GM21723 (cell line): ENCODE results near the gene CRB3.
A peak's percentile ranks its signal among the peaks of the same experiment; 100 is the strongest.

Experiments used
- ATAC-seq: cut with Tn5 transposase; IDR thresholded peaks from one replicate; pipeline ENCODE4 v1.9.1; 2021; ENCODE audit warnings: mild to moderate bottlenecking, moderate library complexity; ENCODE audit not compliant: unreplicated experiment

The CRB3 gene

GRCh38 chr19:6431891-6432290, 32.2 kb upstream of the CRB3 start:
- no peak for ATAC-seq

- ATAC-seq: no peak
Observed at GRCh38 chr19:6433165-6433564, 30.9 kb upstream of the CRB3 start.

GRCh38 chr19:6433663-6434062, 30.4 kb upstream of the CRB3 start, which contains the start of gene SLC25A41:
Gene SLC25A41, minus strand, starts transcription at chr19:6433763. Its CDS starts 70 bp downstream, at chr19:6433693.
- no peak for ATAC-seq

- ATAC-seq: no peak
Observed at GRCh38 chr19:6439743-6440142, 24.3 kb upstream of the CRB3 start.

- no peak for ATAC-seq
Observed at GRCh38 chr19:6440905-6441304, 23.2 kb upstream of the CRB3 start.

- no peak for ATAC-seq
Observed at GRCh38 chr19:6442087-6442688, 21.9 kb upstream of the CRB3 start.

GRCh38 chr19:6443986-6444385, 20.1 kb upstream of the CRB3 start:
- no peak for ATAC-seq

- no peak for ATAC-seq
Observed at GRCh38 chr19:6446452-6446851, 17.6 kb upstream of the CRB3 start.

- ATAC-seq: no peak
Observed at GRCh38 chr19:6448045-6448444, 16.0 kb upstream of the CRB3 start.

GRCh38 chr19:6450166-6450565, 13.9 kb upstream of the CRB3 start:
- no peak for ATAC-seq

- no peak for ATAC-seq
Observed at GRCh38 chr19:6451583-6452222, 12.4 kb upstream of the CRB3 start.

GRCh38 chr19:6452223-6452614, 11.9 kb upstream of the CRB3 start:
- ATAC-seq: no peak

- no peak for ATAC-seq
Observed at GRCh38 chr19:6452899-6453298, 11.2 kb upstream of the CRB3 start.

- ATAC-seq: no peak
Observed at GRCh38 chr19:6453951-6454565, 10.0 kb upstream of the CRB3 start.

GRCh38 chr19:6455924-6456323, 8.1 kb upstream of the CRB3 start:
- no peak for ATAC-seq

- no peak for ATAC-seq
Observed at GRCh38 chr19:6457958-6458694, 5.9 kb upstream of the CRB3 start.

GRCh38 chr19:6458695-6459261, 5.3 kb upstream of the CRB3 start:
- ATAC-seq: peak; percentile 4

GRCh38 chr19:6459262-6460098, 4.6 kb upstream of the CRB3 start, which contains the start of gene SLC25A23:
Gene SLC25A23, minus strand, starts transcription at chr19:6459792. Its CDS starts 164 bp downstream, at chr19:6459628.
- ATAC-seq: peak; percentile 31

GRCh38 chr19:6460099-6460884, 3.8 kb upstream of the CRB3 start:
- ATAC-seq: peak; percentile 66

- ATAC-seq: no peak
Observed at GRCh38 chr19:6465006-6465405, 935 bp downstream of the CRB3 start.
